Measurements from ENCODE around the gene CSTF3.

The CSTF3 gene

DNA sequence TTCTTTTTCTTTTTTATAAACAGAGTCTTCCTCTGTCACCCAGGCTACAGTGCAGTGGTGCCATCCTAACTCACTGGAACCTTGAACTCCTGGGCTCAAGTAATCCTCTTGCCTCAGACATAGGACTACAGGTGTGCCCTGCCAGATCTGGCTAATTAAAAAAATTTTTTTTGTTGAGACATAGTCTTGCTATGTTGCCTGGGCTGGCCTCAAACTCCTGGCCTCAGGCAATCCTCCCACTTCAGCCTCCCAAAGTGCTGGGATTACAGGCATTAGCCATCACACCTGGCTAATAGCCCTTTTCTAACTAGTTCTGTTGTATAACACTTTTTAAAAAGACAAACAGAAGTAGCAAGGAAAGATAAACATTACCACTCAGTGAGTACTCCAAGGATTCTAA, 57.4 kb downstream of the CSTF3 start:
- Histone ChIP-seq H2BK5ac (ENCODE audit: low read length) (no peak overlapping the region), H3K4ac (ENCODE audit: low read depth, low read length) (no peak overlapping the region), H4K8ac (ENCODE audit: low read depth, low read length) (no peak overlapping the region), H4K5ac (ENCODE audit: low read length) (no peak overlapping the region), H3K4me3 (ENCODE audit: low read length) (no peak overlapping the region), H3K9ac (ENCODE audit: low read length) (no peak overlapping the region), H3K18ac (ENCODE audit: low read length) (no peak overlapping the region), H2BK120ac (ENCODE audit: low read depth, low read length) (no peak overlapping the region), H2AK5ac (ENCODE audit: low read length) (no peak overlapping the region), H3K27ac (ENCODE audit: low read depth, low read length) (no peak overlapping the region), H3K36me3 (ENCODE audit: control insufficient read depth, insufficient read depth, low read length) (no peaks in the 10 kb centered on the region), H3K4me1 (ENCODE audit: control insufficient read depth, low read depth, low read length) (no peaks in the 10 kb centered on the region), H3K56ac (ENCODE audit: low read length) (no peak overlapping the region), H3K4me2 (ENCODE audit: low read length) (no peak overlapping the region), H3K79me2 (ENCODE audit: control insufficient read depth, insufficient read depth, low read length) (no peaks in the 10 kb centered on the region), H3K79me1 (ENCODE audit: low read length) (no peaks in the 10 kb centered on the region), H3K27me3 (ENCODE audit: insufficient read depth, low read length, poor library complexity) (no peaks in the 10 kb centered on the region), H3K23ac (ENCODE audit: low read length) (no peak overlapping the region), H2BK15ac (replicated peaks; ENCODE audit: low read depth) (no peak overlapping the region)
- no peak for DNase-seq

DNA sequence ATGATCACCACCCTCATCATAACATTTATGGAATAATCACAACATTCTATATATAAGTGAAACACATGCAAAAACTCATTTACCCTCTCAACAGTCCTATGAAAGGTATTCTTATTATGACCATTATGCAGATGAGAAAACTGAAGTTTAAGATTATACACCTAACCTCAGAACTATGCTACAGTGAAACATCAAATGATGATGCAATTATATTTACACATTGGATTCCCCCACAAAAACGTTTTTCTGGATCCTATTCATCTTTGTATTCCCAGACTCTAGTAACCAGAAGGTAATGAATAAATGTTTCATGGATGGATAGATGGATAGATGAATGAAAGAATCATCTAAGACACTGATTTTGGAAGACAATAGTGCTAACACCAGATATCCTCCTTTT, 67.1 kb downstream of the CSTF3 start:
- Histone ChIP-seq H3K4me3 (ENCODE audit: low read length) (no peak overlapping the region), H4K5ac (ENCODE audit: low read length) (no peak overlapping the region), H3K18ac (ENCODE audit: low read length) (no peak overlapping the region), H3K27ac (ENCODE audit: low read depth, low read length) (no peak overlapping the region), H2BK15ac (replicated peaks; ENCODE audit: low read depth) (no peak overlapping the region), H3K27me3 (ENCODE audit: insufficient read depth, low read length, poor library complexity) (no peaks in the 10 kb centered on the region), H2BK5ac (ENCODE audit: low read length) (no peak overlapping the region), H3K36me3 (ENCODE audit: control insufficient read depth, insufficient read depth, low read length) (no peaks in the 10 kb centered on the region), H3K4ac (ENCODE audit: low read depth, low read length) (no peak overlapping the region), H3K9ac (ENCODE audit: low read length) (no peak overlapping the region), H2AK5ac (ENCODE audit: low read length) (no peak overlapping the region), H3K4me2 (ENCODE audit: low read length) (no peak overlapping the region), H4K8ac (ENCODE audit: low read depth, low read length) (no peak overlapping the region), H3K79me2 (ENCODE audit: control insufficient read depth, insufficient read depth, low read length) (no peaks in the 10 kb centered on the region), H3K79me1 (ENCODE audit: low read length) (no peaks in the 10 kb centered on the region), H3K23ac (ENCODE audit: low read length) (no peak overlapping the region), H2BK120ac (ENCODE audit: low read depth, low read length) (no peak overlapping the region), H3K4me1 (ENCODE audit: control insufficient read depth, low read depth, low read length) (no peaks in the 10 kb centered on the region), H3K56ac (ENCODE audit: low read length) (no peak overlapping the region)
- WGBS (ENCODE audit: extremely low coverage, insufficient coverage, low lambda C conversion rate): no CpG with 5 or more reads among the region's 1 CpG
- no peak for DNase-seq

DNA sequence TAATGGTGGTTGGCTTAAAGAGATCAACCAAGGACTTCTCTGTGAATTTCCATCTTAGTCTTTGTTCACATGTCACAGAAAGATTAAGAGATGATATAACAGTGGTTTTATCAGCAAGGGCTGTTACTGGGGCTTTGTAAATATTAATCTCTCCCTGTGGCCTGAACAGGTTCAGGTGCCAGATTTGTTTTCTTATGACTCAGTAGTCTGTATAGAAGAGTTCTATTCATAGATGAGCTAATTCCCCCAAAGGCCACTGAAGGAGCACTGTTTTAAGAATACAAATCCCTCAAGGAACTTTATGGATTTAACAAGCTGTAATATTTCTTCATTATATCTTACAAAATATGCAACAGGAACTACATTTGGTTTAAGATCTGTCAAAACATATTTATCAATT, 71.5 kb downstream of the CSTF3 start:
- Histone ChIP-seq H2BK120ac (ENCODE audit: low read depth, low read length) (no peak overlapping the region), H4K5ac (ENCODE audit: low read length) (no peak overlapping the region), H3K4me1 (ENCODE audit: control insufficient read depth, low read depth, low read length) (no peaks in the 10 kb centered on the region), H3K56ac (ENCODE audit: low read length) (no peak overlapping the region), H3K18ac (ENCODE audit: low read length) (no peak overlapping the region), H3K4me3 (ENCODE audit: low read length) (no peak overlapping the region), H3K36me3 (ENCODE audit: control insufficient read depth, insufficient read depth, low read length) (peaks cover 2% of the 10 kb centered on the region), H3K79me1 (ENCODE audit: low read length) (no peaks in the 10 kb centered on the region), H3K27ac (ENCODE audit: low read depth, low read length) (no peak overlapping the region), H4K8ac (ENCODE audit: low read depth, low read length) (no peak overlapping the region), H3K79me2 (ENCODE audit: control insufficient read depth, insufficient read depth, low read length) (no peaks in the 10 kb centered on the region), H3K4ac (ENCODE audit: low read depth, low read length) (no peak overlapping the region), H3K23ac (ENCODE audit: low read length) (no peak overlapping the region), H3K27me3 (ENCODE audit: insufficient read depth, low read length, poor library complexity) (no peaks in the 10 kb centered on the region), H3K4me2 (ENCODE audit: low read length) (no peak overlapping the region), H2AK5ac (ENCODE audit: low read length) (no peak overlapping the region), H2BK15ac (replicated peaks; ENCODE audit: low read depth) (no peak overlapping the region), H3K9ac (ENCODE audit: low read length) (no peak overlapping the region), H2BK5ac (ENCODE audit: low read length) (no peak overlapping the region)
- no peak for DNase-seq

DNA sequence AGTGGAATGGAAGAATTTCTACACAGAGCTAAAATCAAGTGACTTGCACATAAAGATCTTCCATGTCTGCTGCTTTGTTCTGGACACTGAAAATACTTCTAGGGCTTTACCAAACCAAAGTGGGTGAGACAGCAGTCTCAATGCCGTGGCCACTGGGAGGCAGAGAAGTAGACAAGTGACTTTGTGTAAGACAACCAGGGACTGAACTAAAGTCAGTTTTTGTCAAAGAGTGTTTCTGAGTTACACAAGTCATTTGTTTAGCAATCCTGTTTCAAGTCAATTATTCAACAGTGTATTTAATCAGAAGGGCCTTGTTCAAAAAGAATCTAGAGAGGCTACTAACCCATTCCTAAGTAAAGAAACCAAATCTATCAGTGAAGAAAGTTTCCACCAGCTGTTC, 75.3 kb downstream of the CSTF3 start:
- WGBS (ENCODE audit: extremely low coverage, insufficient coverage, low lambda C conversion rate): no CpG with 5 or more reads among the region's 1 CpG
- no peak overlapping the region for H4K8ac ChIP-seq (ENCODE audit: low read depth, low read length)
- no peaks in the 10 kb centered on the region for H3K4me1 ChIP-seq (ENCODE audit: control insufficient read depth, low read depth, low read length)
- no peak overlapping the region for H3K4ac ChIP-seq (ENCODE audit: low read depth, low read length)
- H3K4me2 ChIP-seq (ENCODE audit: low read length): no peak overlapping the region
- no peak overlapping the region for H3K27ac ChIP-seq (ENCODE audit: low read depth, low read length)
- H3K27me3 ChIP-seq (ENCODE audit: insufficient read depth, low read length, poor library complexity): no peaks in the 10 kb centered on the region
- H3K9ac ChIP-seq (ENCODE audit: low read length): no peak overlapping the region
- no peak overlapping the region for H3K23ac ChIP-seq (ENCODE audit: low read length)
- no peak overlapping the region for H3K4me3 ChIP-seq (ENCODE audit: low read length)
- H2BK5ac ChIP-seq (ENCODE audit: low read length): no peak overlapping the region
- no peak for DNase-seq
- no peak overlapping the region for H3K56ac ChIP-seq (ENCODE audit: low read length)
- H3K79me1 ChIP-seq (ENCODE audit: low read length): no peaks in the 10 kb centered on the region
- H3K18ac ChIP-seq (ENCODE audit: low read length): no peak overlapping the region
- H2BK120ac ChIP-seq (ENCODE audit: low read depth, low read length): no peak overlapping the region
- H2BK15ac ChIP-seq (replicated peaks; ENCODE audit: low read depth): no peak overlapping the region
- H4K5ac ChIP-seq (ENCODE audit: low read length): no peak overlapping the region
- no peaks in the 10 kb centered on the region for H3K79me2 ChIP-seq (ENCODE audit: control insufficient read depth, insufficient read depth, low read length)
- H3K36me3 ChIP-seq (ENCODE audit: control insufficient read depth, insufficient read depth, low read length): peaks cover 6% of the 10 kb centered on the region
- H2AK5ac ChIP-seq (ENCODE audit: low read length): no peak overlapping the region

DNA sequence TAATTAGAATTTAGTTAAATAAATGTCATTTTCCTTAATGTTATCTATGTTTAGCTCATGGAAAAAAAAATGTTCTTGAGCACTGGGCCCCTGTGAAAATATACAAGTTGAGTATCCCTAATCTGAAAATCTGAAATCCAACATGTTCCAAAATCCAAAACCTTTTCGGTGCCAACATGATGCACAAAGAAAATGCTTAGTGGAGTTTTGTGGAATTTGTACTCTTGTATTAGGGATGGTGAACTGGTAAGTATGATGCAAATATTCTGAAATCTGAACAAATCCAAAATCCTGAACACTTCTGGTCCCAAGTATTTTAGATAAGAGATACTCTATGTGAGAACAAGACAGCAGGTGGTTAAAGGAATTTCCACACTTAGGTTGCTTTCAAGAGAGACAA, 77.4 kb downstream of the CSTF3 start:
- no peak overlapping the region for H3K4me3 ChIP-seq (ENCODE audit: low read length)
- no peak overlapping the region for H3K9ac ChIP-seq (ENCODE audit: low read length)
- no peak overlapping the region for H4K8ac ChIP-seq (ENCODE audit: low read depth, low read length)
- H3K79me2 ChIP-seq (ENCODE audit: control insufficient read depth, insufficient read depth, low read length): no peaks in the 10 kb centered on the region
- H3K27ac ChIP-seq (ENCODE audit: low read depth, low read length): no peak overlapping the region
- no peaks in the 10 kb centered on the region for H3K4me1 ChIP-seq (ENCODE audit: control insufficient read depth, low read depth, low read length)
- peaks cover 6% of the 10 kb centered on the region for H3K36me3 ChIP-seq (ENCODE audit: control insufficient read depth, insufficient read depth, low read length)
- no peak overlapping the region for H2BK5ac ChIP-seq (ENCODE audit: low read length)
- no peaks in the 10 kb centered on the region for H3K27me3 ChIP-seq (ENCODE audit: insufficient read depth, low read length, poor library complexity)
- H3K56ac ChIP-seq (ENCODE audit: low read length): no peak overlapping the region
- DNase-seq: no peak
- H2AK5ac ChIP-seq (ENCODE audit: low read length): no peak overlapping the region
- no peaks in the 10 kb centered on the region for H3K79me1 ChIP-seq (ENCODE audit: low read length)
- H2BK120ac ChIP-seq (ENCODE audit: low read depth, low read length): no peak overlapping the region
- no peak overlapping the region for H3K23ac ChIP-seq (ENCODE audit: low read length)
- H3K18ac ChIP-seq (ENCODE audit: low read length): no peak overlapping the region
- H3K4me2 ChIP-seq (ENCODE audit: low read length): no peak overlapping the region
- no CpG with 5 or more reads among the region's 1 CpG for WGBS (ENCODE audit: extremely low coverage, insufficient coverage, low lambda C conversion rate)
- no peak overlapping the region for H2BK15ac ChIP-seq (replicated peaks; ENCODE audit: low read depth)
- H4K5ac ChIP-seq (ENCODE audit: low read length): no peak overlapping the region
- no peak overlapping the region for H3K4ac ChIP-seq (ENCODE audit: low read depth, low read length)

DNA sequence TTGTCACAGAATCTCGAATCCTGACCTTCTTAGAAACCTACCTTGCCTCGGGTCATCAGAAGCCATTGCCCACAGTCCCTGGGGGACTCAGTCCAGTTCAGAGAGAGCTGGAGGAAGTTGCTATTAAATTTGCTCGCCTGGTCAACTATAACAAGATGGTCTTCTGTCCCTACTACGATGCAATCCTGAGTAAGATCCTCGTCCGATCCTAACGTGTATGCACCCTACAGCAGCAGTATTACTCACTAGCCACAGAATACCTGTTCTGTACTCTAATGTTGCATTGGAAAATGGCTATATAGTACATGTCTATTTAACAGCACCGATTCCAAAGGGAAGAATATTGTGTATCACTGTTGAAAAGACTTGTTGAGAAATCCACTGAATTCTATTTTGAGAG, 88.8 kb downstream of the CSTF3 start:
- H3K36me3 ChIP-seq (ENCODE audit: control insufficient read depth, insufficient read depth, low read length): peaks cover 11% of the 10 kb centered on the region
- H3K4me3 ChIP-seq (ENCODE audit: low read length): no peak overlapping the region
- no peak overlapping the region for H3K23ac ChIP-seq (ENCODE audit: low read length)
- H3K9ac ChIP-seq (ENCODE audit: low read length): no peak overlapping the region
- H3K79me2 ChIP-seq (ENCODE audit: control insufficient read depth, insufficient read depth, low read length): no peaks in the 10 kb centered on the region
- H4K5ac ChIP-seq (ENCODE audit: low read length): no peak overlapping the region
- no peak overlapping the region for H2AK5ac ChIP-seq (ENCODE audit: low read length)
- no peaks in the 10 kb centered on the region for H3K79me1 ChIP-seq (ENCODE audit: low read length)
- WGBS (ENCODE audit: extremely low coverage, insufficient coverage, low lambda C conversion rate): no CpG with 5 or more reads among the region's 8 CpGs
- H3K27ac ChIP-seq (ENCODE audit: low read depth, low read length): no peak overlapping the region
- no peaks in the 10 kb centered on the region for H3K27me3 ChIP-seq (ENCODE audit: insufficient read depth, low read length, poor library complexity)
- H4K8ac ChIP-seq (ENCODE audit: low read depth, low read length): no peak overlapping the region
- H2BK120ac ChIP-seq (ENCODE audit: low read depth, low read length): no peak overlapping the region
- H3K4me1 ChIP-seq (ENCODE audit: control insufficient read depth, low read depth, low read length): no peaks in the 10 kb centered on the region
- no peak overlapping the region for H3K56ac ChIP-seq (ENCODE audit: low read length)
- H2BK5ac ChIP-seq (ENCODE audit: low read length): no peak overlapping the region
- no peak overlapping the region for H3K4me2 ChIP-seq (ENCODE audit: low read length)
- no peak overlapping the region for H3K18ac ChIP-seq (ENCODE audit: low read length)
- H2BK15ac ChIP-seq (replicated peaks; ENCODE audit: low read depth): no peak overlapping the region
- H3K4ac ChIP-seq (ENCODE audit: low read depth, low read length): no peak overlapping the region
- DNase-seq: no peak
